HepG2 (cell line): ENCODE measurements around the gene HHIPL1.

Source experiments
- CREB1 ChIP-seq, 2 experiments: fragments of 450-650 bp in 1 of 2; IDR thresholded peaks; 2 replicates each; pipeline ENCODE4 v1.6.1; 2016 to 2017; ENCODE audit warnings: control low read depth in 1 of 2, mild to moderate bottlenecking in 1 of 2, missing compliant biosample characterization in 1 of 2, missing genetic modification characterization in 1 of 2
- ELK4 ChIP-seq: sonication (generic); formaldehyde crosslinking; IDR thresholded peaks from 2 replicates; pipeline ENCODE4 v1.9.0; 2021; ENCODE audit warnings: missing genetic modification reagents, borderline replicate concordance
- HNRNPUL1 ChIP-seq: fragments of 200-400 bp; formaldehyde crosslinking; IDR thresholded peaks from 2 replicates; pipeline ENCODE4 v1.6.1; 2017; ENCODE audit warnings: low read depth, mild to moderate bottlenecking, low read length, moderate library complexity
- MED8 ChIP-seq: sonication (generic); formaldehyde crosslinking; IDR thresholded peaks from 2 replicates; pipeline ENCODE4 v1.8.1; 2023; ENCODE audit warnings: mild to moderate bottlenecking, missing genetic modification reagents; ENCODE audit not compliant: insufficient replicate concordance
- MXI1 ChIP-seq: IDR thresholded peaks from 3 replicates; pipeline ENCODE4 v1.6.1; 2012; ENCODE audit warnings: low read depth, low read length, inconsistent platforms, borderline replicate concordance
- NBN ChIP-seq: fragments of 450-650 bp; conservative IDR thresholded peaks from 2 replicates; pipeline ENCODE4 v1.6.1; 2017
- NONO ChIP-seq, 2 experiments: fragments of 450-650 bp in 1 of 2; sonication (generic) in 1 of 2; formaldehyde crosslinking in 1 of 2; IDR thresholded peaks in 1 of 2; conservative IDR thresholded peaks in 1 of 2; 2 replicates each; pipeline versions ENCODE4 v1.6.1 to v1.8.0; 2017 to 2022; ENCODE audit warnings: mild to moderate bottlenecking in 1 of 2, missing genetic modification reagents in 1 of 2, moderate library complexity in 1 of 2
- NR2F1 ChIP-seq, 2 experiments: fragments of 450-650 bp in 1 of 2; formaldehyde crosslinking in 1 of 2; IDR thresholded peaks; 2 replicates each; pipeline versions ENCODE4 v1.5.0 to v1.6.1; 2016 to 2020; ENCODE audit warnings: mild to moderate bottlenecking in 1 of 2, missing compliant biosample characterization in 1 of 2, missing genetic modification reagents in 1 of 2, moderate library complexity in 1 of 2
- RBM22 ChIP-seq: fragments of 200-400 bp; formaldehyde crosslinking; optimal IDR thresholded peaks from 2 replicates; pipeline ENCODE3; 2017; ENCODE audit warnings: mild to moderate bottlenecking, low read length, moderate library complexity
- TAF15 ChIP-seq: fragments of 200-400 bp; formaldehyde crosslinking; IDR thresholded peaks from one replicate; pipeline ENCODE4 v1.6.1; 2018; ENCODE audit warnings: mild to moderate bottlenecking, low read depth, low read length; ENCODE audit not compliant: poor library complexity, severe bottlenecking
- THRA ChIP-seq: sonication (generic); formaldehyde crosslinking; IDR thresholded peaks from 2 replicates; pipeline ENCODE4 v1.4.0; 2020; ENCODE audit warnings: missing genetic modification reagents, borderline replicate concordance
- TP53 ChIP-seq: sonication (generic); formaldehyde crosslinking; conservative IDR thresholded peaks from 2 replicates; pipeline ENCODE4 v1.4.0; 2020; ENCODE audit warnings: missing genetic modification reagents
- ZBTB44 ChIP-seq: sonication (generic); formaldehyde crosslinking; IDR thresholded peaks from 2 replicates; pipeline ENCODE4 v1.4.0; 2020; ENCODE audit warnings: missing genetic modification reagents
- TF ChIP-seq, protein P1 (sequence below): sonication (generic); formaldehyde crosslinking; IDR thresholded peaks from 2 replicates; pipeline ENCODE4 v1.5.0; 2020; ENCODE audit warnings: mild to moderate bottlenecking, missing genetic modification reagents, moderate library complexity

DNA sequence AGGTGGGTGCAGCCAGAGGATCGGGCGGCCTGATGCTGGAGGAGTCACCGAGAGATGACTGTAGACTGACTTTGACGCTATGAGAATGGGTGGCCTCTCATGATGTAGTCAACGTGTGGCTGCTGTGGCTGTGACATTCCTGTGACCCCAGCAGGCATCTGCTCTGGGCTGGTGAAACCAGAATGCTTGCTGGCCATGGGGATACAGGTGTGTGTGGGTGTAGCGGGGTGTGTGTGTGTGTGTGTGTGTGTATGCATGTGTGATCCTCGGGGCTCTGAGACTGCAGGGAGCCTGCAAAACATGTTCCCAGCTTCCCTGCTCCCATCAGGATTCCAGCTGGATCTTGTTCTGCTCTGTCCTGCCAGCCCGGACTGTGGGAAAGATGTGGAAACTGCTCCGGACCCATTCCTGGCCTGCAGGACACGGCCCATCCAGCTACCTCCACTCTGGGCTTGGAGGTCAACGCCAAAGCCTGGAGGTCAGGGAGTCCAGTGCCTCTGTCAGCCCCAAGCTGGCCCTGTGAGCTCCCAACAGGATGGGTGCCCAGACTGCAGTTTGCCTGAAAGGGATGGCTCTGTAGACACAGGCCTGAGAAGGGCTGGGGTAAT, 18.8 kb upstream of the HHIPL1 start:
- TF ChIP-seq RBM22 = no peak
- no peak for TF ChIP-seq NONO (IDR thresholded peaks at IDR 0.05)
- no peak for TF ChIP-seq NONO (CRISPR knock-in tag; conservative IDR thresholded peaks at IDR 0.05)
- TF ChIP-seq NBN = no peak
- no peak for TF ChIP-seq MXI1
- TF ChIP-seq TAF15 = no peak
- TF ChIP-seq TP53 (CRISPR knock-in tag) = no peak
- no peak for TF ChIP-seq ELK4
- TF ChIP-seq HNRNPUL1 = no peak
- no peak for TF ChIP-seq CREB1 (IDR thresholded peaks at IDR 0.05)
- TF ChIP-seq CREB1 (CRISPR knock-in tag; IDR thresholded peaks at IDR 0.05) = no peak
- TF ChIP-seq ZBTB44 = no peak
- no peak for TF ChIP-seq THRA (CRISPR knock-in tag)
- TF ChIP-seq MED8 (CRISPR knock-in tag) = no peak
- no peak for TF ChIP-seq NR2F1 (CRISPR knock-in tag; IDR thresholded peaks at IDR 0.05)
- TF ChIP-seq, protein P1, sequence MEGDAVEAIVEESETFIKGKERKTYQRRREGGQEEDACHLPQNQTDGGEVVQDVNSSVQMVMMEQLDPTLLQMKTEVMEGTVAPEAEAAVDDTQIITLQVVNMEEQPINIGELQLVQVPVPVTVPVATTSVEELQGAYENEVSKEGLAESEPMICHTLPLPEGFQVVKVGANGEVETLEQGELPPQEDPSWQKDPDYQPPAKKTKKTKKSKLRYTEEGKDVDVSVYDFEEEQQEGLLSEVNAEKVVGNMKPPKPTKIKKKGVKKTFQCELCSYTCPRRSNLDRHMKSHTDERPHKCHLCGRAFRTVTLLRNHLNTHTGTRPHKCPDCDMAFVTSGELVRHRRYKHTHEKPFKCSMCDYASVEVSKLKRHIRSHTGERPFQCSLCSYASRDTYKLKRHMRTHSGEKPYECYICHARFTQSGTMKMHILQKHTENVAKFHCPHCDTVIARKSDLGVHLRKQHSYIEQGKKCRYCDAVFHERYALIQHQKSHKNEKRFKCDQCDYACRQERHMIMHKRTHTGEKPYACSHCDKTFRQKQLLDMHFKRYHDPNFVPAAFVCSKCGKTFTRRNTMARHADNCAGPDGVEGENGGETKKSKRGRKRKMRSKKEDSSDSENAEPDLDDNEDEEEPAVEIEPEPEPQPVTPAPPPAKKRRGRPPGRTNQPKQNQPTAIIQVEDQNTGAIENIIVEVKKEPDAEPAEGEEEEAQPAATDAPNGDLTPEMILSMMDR = no peak
